ENCODE data around the gene OPN1LW. TPM values are rescaled to one million over a fixed set of nuclear protein-coding genes. Genes with fewer than 3 reads are reported as not detected.

The OPN1LW gene
- total RNA-seq, 1 experiment from 2014 or later, result not detected

Other genes starting within 250 kb of the OPN1LW start
- not detected in 2 replicates for gene AVPR2, start 239.6 kb upstream of the OPN1LW start, total RNA-seq (2014; rRNA removed; shearing (Covaris generic))
- 0.63 TPM in 1 of 2 replicates, not detected in the other for gene ARHGAP4, start 218.0 kb upstream of the OPN1LW start, total RNA-seq (2014; rRNA removed; shearing (Covaris generic))
- 119 and 155 TPM in 2 replicates for gene NAA10, start 209.2 kb upstream of the OPN1LW start, total RNA-seq (2014; rRNA removed; shearing (Covaris generic))
- gene RENBP, start 199.6 kb upstream of the OPN1LW start, total RNA-seq (2014; rRNA removed; shearing (Covaris generic)), result 0.11 TPM in 1 of 2 replicates, not detected in the other
- gene HCFC1, start 172.4 kb upstream of the OPN1LW start, total RNA-seq (2014; rRNA removed; shearing (Covaris generic)), result 24.6 and 42.8 TPM in 2 replicates
- gene TMEM187, start 171.5 kb upstream of the OPN1LW start, total RNA-seq (2014; rRNA removed; shearing (Covaris generic)), result 1.1 TPM in 1 of 2 replicates, not detected in the other
- 70.7 and 81.3 TPM in 2 replicates for gene IRAK1, start 124.3 kb upstream of the OPN1LW start, total RNA-seq (2014; rRNA removed; shearing (Covaris generic))
- gene MECP2, start 46.5 kb upstream of the OPN1LW start, total RNA-seq (2014; rRNA removed; shearing (Covaris generic)), result 20.3 and 26.0 TPM in 2 replicates
- not detected in 2 replicates for gene OPN1MW, start 38.4 kb downstream of the OPN1LW start, total RNA-seq (2014; rRNA removed; shearing (Covaris generic))
- gene OPN1MW2, start 75.5 kb downstream of the OPN1LW start, total RNA-seq (2014; rRNA removed; shearing (Covaris generic)), result not detected in 2 replicates
- not detected in 2 replicates for gene OPN1MW3, start 113.3 kb downstream of the OPN1LW start, total RNA-seq (2014; rRNA removed; shearing (Covaris generic))
- gene TEX28, start 150.9 kb downstream of the OPN1LW start, total RNA-seq (2014; rRNA removed; shearing (Covaris generic)), result not detected in 2 replicates
- gene TKTL1, start 151.6 kb downstream of the OPN1LW start, total RNA-seq (2014; rRNA removed; shearing (Covaris generic)), result not detected in 2 replicates
- gene FLNA, start 230.4 kb downstream of the OPN1LW start, total RNA-seq (2014; rRNA removed; shearing (Covaris generic)), result 918 and 1,686 TPM in 2 replicates
- 17.7 and 42.3 TPM in 2 replicates for gene EMD, start 235.1 kb downstream of the OPN1LW start, total RNA-seq (2014; rRNA removed; shearing (Covaris generic))